ENCODE results near the gene IMPA2.

IMPA2 gene

DNA sequence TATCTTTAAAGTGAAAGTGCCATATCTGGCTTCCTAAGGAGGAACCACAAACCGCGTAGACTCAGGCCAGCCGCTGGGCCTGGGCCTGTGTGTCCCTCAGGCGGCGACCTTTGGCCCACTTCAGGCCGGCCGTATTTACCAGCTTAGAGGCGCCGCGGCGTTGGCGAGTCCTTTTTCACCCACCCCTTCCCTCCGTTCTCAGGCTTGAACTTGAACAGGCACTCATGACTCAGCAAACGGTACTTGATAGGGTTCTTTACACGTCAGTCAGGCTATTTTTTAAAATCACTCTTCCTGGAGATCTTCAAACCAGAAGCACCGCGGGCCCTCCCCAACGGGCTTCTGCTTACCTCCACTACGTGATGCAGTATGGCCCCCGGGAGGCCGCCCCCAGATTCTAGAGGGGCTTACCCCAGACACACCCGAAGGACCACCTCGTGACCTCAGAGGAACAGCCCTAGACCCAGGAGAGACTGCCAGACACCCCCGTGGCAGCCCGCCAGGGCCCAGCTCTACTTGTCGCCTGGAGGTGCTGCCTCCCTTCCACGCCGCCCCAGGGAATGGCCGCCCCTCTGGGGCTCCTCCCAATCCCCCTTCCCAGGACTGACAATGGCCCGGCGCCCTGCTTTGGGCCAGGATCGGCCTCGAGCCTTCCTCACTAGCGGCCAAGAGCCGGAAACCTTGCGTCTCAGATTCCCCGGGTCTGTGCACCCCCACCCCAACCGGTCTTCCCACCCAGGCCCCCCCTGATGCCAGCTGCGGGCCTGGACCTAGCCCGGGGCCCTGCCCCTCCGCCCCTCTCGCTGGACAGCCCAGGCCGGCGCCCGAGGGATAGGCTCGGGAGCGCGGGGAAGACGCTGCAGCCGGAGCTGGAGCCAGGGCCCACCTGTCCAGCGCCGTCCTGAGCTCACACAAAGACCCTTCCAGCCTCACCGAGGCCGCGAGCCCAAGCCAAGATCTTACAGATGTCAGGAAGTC lies 33.8 kb upstream of the IMPA2 start:
- no peaks in the 10 kb centered on the region for H3K27me3 ChIP-seq
- peak overlapping the region; percentile 73 to 97 (median 89) for H3K4me2 ChIP-seq
- H3K27ac ChIP-seq: peak overlapping the region in 10 of 11 experiments; percentile 5 to 88 (median 84); a peak in 19 of 22 replicates
- TF ChIP-seq Cebpa-rat (IDR thresholded peaks at IDR 0.05): no peak
- peak overlapping the region; percentile 32 to 64 (median 48) for H3K4me3 ChIP-seq
- H4K20me1 ChIP-seq: no peaks in the 10 kb centered on the region
- H3K36me3 ChIP-seq: no peaks in the 10 kb centered on the region
- peak overlapping the region in 10 of 11 experiments; percentile 13 to 79 (median 76); a peak in 19 of 22 replicates for H3K9ac ChIP-seq
- peaks cover 16 to 46% (median 24%) of the 10 kb centered on the region in 10 experiments for H3K4me1 ChIP-seq
- H3K9me3 ChIP-seq (replicated peaks in 1 of 11): no peaks in the 10 kb centered on the region

GRCh38 chr18:11948852-11949523 lies 32.3 kb upstream of the IMPA2 start:
- Histone ChIP-seq H3K27me3 (no peaks in the 10 kb centered on the region), H3K4me3 (no peak overlapping the region), H4K20me1 (no peaks in the 10 kb centered on the region), H3K36me3 (no peaks in the 10 kb centered on the region), H3K4me2 (no peak overlapping the region), H3K9ac (no peak overlapping the region), H3K4me1 (peaks cover 16 to 37% (median 26%) of the 10 kb centered on the region in 10 experiments), H3K27ac (no peak overlapping the region), H3K9me3 (replicated peaks in 1 of 11) (no peaks in the 10 kb centered on the region)
- no peak for TF ChIP-seq Cebpa-rat (IDR thresholded peaks at IDR 0.05)

DNA sequence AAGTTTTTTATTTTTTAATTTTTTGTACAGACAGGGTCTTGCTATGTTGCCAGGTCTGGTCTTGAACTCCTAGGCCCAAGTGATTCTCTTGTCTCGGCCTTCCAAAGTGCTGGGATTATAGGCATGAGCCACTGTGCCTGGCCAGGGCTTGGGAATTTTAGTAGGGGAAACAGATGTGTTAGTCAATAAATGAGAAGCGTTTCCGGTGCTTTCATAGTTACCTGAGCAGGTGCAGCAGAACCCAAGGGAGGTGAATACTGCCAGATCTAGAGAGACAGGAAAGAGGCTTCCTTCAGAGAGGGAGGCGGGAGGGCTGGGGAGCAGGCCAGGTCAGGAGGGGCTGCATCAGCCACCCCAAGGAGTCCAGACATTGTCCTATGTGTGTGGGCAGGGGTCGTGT lies 30.5 kb upstream of the IMPA2 start:
- H3K9ac ChIP-seq: no peak overlapping the region
- H3K4me1 ChIP-seq: peaks cover 19 to 48% (median 40%) of the 10 kb centered on the region in 10 experiments
- no peaks in the 10 kb centered on the region for H3K36me3 ChIP-seq
- no peak for TF ChIP-seq Cebpa-rat (IDR thresholded peaks at IDR 0.05)
- no peak overlapping the region for H3K4me3 ChIP-seq
- H3K27me3 ChIP-seq: no peaks in the 10 kb centered on the region
- no peak overlapping the region; a peak in 1 of 22 replicates for H3K27ac ChIP-seq
- H3K9me3 ChIP-seq (replicated peaks in 1 of 11): peaks cover 0 to 10% (median 0%) of the 10 kb centered on the region in 11 experiments; a peak in 4 of 22 replicates
- H3K4me2 ChIP-seq: no peak overlapping the region
- H4K20me1 ChIP-seq: no peaks in the 10 kb centered on the region

GRCh38 chr18:11951390-11951851 lies 29.9 kb upstream of the IMPA2 start:
- Histone ChIP-seq H3K36me3 (no peaks in the 10 kb centered on the region), H4K20me1 (no peaks in the 10 kb centered on the region), H3K9me3 (replicated peaks in 1 of 11) (peaks cover 2 to 16% (median 3%) of the 10 kb centered on the region in 11 experiments), H3K27ac (no peak overlapping the region), H3K4me2 (no peak overlapping the region), H3K4me1 (peaks cover 17 to 48% (median 37%) of the 10 kb centered on the region in 10 experiments), H3K9ac (no peak overlapping the region), H3K4me3 (no peak overlapping the region), H3K27me3 (no peaks in the 10 kb centered on the region)
- no peak for TF ChIP-seq Cebpa-rat (IDR thresholded peaks at IDR 0.05)

GRCh38 chr18:11953113-11953512 lies 28.2 kb upstream of the IMPA2 start:
- H3K9ac ChIP-seq: no peak overlapping the region
- H3K27me3 ChIP-seq: no peaks in the 10 kb centered on the region
- H4K20me1 ChIP-seq: no peaks in the 10 kb centered on the region
- no peak overlapping the region for H3K4me2 ChIP-seq
- no peak overlapping the region for H3K4me3 ChIP-seq
- peaks cover 4 to 32% (median 21%) of the 10 kb centered on the region in 10 experiments; a peak in 17 of 20 replicates for H3K4me1 ChIP-seq
- H3K27ac ChIP-seq: no peak overlapping the region
- H3K36me3 ChIP-seq: peaks cover 0 to 14% (median 0%) of the 10 kb centered on the region in 11 experiments; a peak in 4 of 22 replicates
- TF ChIP-seq Cebpa-rat (IDR thresholded peaks at IDR 0.05): no peak
- H3K9me3 ChIP-seq (replicated peaks in 1 of 11): peaks cover 18 to 33% (median 20%) of the 10 kb centered on the region in 11 experiments

DNA sequence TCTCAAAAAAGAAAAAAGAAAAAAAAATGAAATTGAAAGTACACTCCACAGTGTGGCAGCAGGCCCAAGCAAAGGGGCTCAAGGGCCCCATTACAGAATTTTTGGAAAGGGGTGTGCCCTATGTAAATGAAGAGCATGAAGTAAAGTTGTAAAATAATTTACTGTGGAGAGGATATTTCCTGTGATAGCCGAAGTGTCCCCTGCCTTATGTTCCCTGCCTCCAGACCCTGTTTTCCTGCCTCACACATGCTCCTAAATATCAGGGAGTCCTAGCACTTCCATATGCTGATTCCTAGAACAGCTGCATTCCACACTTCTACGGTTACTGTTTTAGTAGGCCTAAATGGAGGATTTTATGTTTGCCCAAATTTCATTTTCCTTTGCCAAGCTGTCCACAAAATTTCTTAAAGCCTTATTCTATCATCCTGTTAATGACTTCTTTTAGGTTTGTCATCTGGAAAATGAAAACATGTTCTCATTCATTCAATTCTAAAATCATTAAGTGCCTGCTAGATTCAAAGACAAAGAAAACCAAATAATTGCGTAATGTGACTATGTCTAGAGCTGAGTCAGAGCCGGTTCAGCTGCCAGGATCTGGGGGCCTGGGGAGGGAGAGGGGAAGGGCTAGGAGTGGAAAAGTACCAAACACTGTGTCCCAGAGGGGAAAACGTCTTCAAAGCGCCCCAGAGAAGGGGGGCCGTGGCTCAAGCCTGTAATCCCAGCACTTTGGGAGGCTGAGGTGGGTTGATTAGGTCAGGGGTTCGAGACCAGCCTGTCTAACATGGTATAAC lies 25.9 kb upstream of the IMPA2 start:
- Histone ChIP-seq H3K9ac (peak overlapping the region in 8 of 11 experiments; percentile 10 to 82 (median 72); a peak in 15 of 22 replicates), H3K27ac (peak overlapping the region in 9 of 11 experiments; percentile 58 to 94 (median 86); a peak in 18 of 22 replicates), H3K27me3 (no peaks in the 10 kb centered on the region), H3K4me1 (peaks cover 4 to 29% (median 21%) of the 10 kb centered on the region in 10 experiments; a peak in 17 of 20 replicates), H3K4me2 (peak overlapping the region in 10 of 11 experiments; percentile 5 to 76 (median 57); a peak in 19 of 22 replicates), H3K36me3 (peaks cover 0 to 14% (median 0%) of the 10 kb centered on the region in 11 experiments; a peak in 4 of 22 replicates), H3K4me3 (0 out of 20 replicates have a peak overlapping the region, but pooled peaks of 1 of the 10 experiments have one; percentile 4), H4K20me1 (no peaks in the 10 kb centered on the region), H3K9me3 (replicated peaks in 1 of 11) (peaks cover 26 to 45% (median 30%) of the 10 kb centered on the region in 11 experiments)
- peak in 9 of 11 experiments; percentile 51 to 95 (median 85); a peak in 16 of 22 replicates for TF ChIP-seq Cebpa-rat (IDR thresholded peaks at IDR 0.05)

DNA sequence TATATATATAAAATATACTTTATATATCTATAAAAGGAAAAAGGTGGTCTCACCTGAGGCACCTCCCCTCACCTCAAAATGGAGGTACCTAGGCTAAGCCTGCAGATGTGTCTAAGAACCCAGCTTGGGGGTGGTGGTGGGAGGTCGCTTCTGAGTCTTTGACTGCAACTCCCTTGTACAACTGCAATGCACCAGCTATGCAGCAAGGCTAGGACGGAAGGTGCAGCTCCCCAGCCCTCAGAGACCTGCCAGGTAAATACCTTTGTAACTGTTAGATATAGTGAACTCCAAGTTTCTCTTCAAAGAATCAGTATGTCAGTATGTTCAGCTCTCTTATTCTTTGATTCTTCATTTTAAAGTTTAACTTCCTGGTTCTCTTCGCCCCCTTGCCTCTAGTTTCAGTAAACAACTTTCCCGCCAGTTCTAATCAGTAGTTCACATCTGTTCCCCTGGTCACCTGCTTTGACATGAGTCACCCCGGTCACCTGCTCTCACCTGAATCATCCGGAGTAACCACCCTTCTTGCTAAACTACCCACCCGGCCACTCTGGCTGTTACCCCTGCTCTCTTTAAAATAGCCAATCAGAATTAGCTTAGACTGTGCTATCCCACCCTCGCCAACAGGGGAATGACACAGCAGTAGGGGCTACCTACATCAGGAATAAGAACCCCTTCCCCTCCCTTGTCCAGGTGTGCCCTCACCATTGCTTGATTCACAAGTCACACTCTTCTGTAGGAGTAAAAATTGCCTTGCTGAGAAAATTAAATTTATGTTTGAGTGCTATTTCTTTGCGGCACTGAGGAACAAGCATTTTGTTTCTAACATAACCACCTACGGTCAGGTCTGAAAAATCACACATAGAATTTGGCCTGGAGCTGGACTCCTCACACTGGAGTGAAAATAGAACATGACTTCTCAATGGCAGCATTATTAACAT lies 24.7 kb upstream of the IMPA2 start:
- Histone ChIP-seq H3K9me3 (replicated peaks in 1 of 11) (peaks cover 26 to 45% (median 30%) of the 10 kb centered on the region in 11 experiments), H4K20me1 (no peaks in the 10 kb centered on the region), H3K4me2 (no peak overlapping the region; a peak in 1 of 22 replicates), H3K27me3 (no peaks in the 10 kb centered on the region), H3K4me1 (peaks cover 4 to 29% (median 21%) of the 10 kb centered on the region in 10 experiments; a peak in 17 of 20 replicates), H3K36me3 (peaks cover 0 to 14% (median 0%) of the 10 kb centered on the region in 11 experiments; a peak in 4 of 22 replicates), H3K4me3 (peak overlapping the region in 3 of 10 experiments; percentile 5 to 14 (median 13); a peak in 2 of 20 replicates), H3K27ac (peak overlapping the region in 6 of 11 experiments; percentile 13 to 94 (median 85); a peak in 9 of 22 replicates), H3K9ac (no peak overlapping the region)
- TF ChIP-seq Cebpa-rat (IDR thresholded peaks at IDR 0.05): no peak
